HepG2 (cell line): ENCODE results near the gene BCL11B. TPM values are rescaled to one million over a fixed set of nuclear protein-coding genes. Genes with fewer than 3 reads are reported as not detected.

ENCODE experiments used
- KAT2B ChIP-seq: fragments of 150-350 bp; IDR thresholded peaks from 2 replicates; pipeline ENCODE4 v1.6.1; 2014; ENCODE audit warnings: low read depth, low read length, borderline replicate concordance
- polyA plus RNA-seq, 8 experiments: library from polyadenylated mRNA; depleted of rRNA in 3 of 8; stranded (reverse) in 7 of 8; unstranded in 1 of 8; fragments of >200 nt; fragmentation: Illumina TruSeq in 4 of 8; extraction: Trizol in 4 of 8; gene quantifications; 2 replicates each; pipeline versions ENCODE4 v1.2.1 to v1.2.3, GENCODE V29; 2011 to 2016; ENCODE audit warnings: low read depth in 4 of 8, missing spikeins in 1 of 8, mixed read lengths in 1 of 8; ENCODE audit not compliant: insufficient read depth in 1 of 8
- total RNA-seq, 5 experiments: library from RNA; depleted of rRNA; stranded (reverse); fragments of >200 nt; fragmentation: Illumina TruSeq; extraction: Trizol; gene quantifications; 2 replicates each; pipeline ENCODE4 v1.2.3, GENCODE V29; 2016; ENCODE audit warnings: low read depth in 1 of 5
- TF ChIP-seq, protein P1 (sequence below): IDR thresholded peaks from 2 replicates; pipeline ENCODE4 v1.6.1; 2016; ENCODE audit warnings: missing compliant biosample characterization, missing genetic modification reagents, borderline replicate concordance
- TF ChIP-seq, protein P2 (sequence below): sonication (generic); formaldehyde crosslinking; IDR thresholded peaks from 2 replicates; pipeline ENCODE4 v1.5.0; 2020; ENCODE audit warnings: mild to moderate bottlenecking, missing genetic modification reagents, borderline replicate concordance
- TF ChIP-seq, protein P3 (sequence below): sonication (generic); formaldehyde crosslinking; IDR thresholded peaks from 2 replicates; pipeline ENCODE4 v1.5.0; 2020; ENCODE audit warnings: mild to moderate bottlenecking, missing genetic modification reagents
- TF ChIP-seq, protein P4 (sequence below): sonication (generic); formaldehyde crosslinking; IDR thresholded peaks from 2 replicates; pipeline ENCODE4 v1.5.1; 2020; ENCODE audit warnings: missing genetic modification reagents, mild to moderate bottlenecking, borderline replicate concordance

Gene BCL11B
- total and polyA plus RNA-seq, 2 of the 13 experiments (the other 11 are each of a cell fraction or from before 2014, with no cell fraction given), result not detected

DNA sequence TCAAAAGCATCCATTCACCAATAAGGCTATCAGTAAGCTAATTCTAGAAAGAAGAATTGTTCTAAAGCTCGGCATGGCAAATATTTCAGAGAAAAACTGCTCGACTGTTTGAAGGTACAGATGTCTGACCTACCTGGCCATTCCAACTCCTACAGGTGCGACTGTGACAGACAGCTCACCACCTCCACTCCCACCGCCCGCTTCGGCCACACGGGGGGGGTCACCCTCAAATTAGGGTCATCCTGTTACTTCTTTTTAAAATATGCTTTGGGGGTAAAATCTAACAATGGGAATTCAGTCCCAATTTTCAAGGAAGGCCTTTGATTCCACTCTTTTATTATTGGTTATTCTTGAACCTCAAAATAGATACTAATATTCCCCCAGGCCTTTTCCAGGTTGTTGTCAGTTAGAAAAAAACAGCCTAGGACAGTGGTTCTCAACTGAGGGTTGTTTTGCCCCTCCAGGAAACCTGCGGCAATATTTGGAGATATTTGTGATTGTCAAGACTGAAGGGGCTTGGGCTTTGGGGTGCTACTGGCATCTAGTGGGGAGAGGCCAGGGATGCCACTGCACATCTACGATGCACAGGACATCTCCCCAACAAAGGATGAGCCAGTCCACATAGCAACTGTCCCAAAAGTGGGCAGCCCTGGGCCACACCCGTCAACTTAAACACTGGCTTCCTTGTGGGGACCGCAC lies 81.2 kb downstream of the BCL11B start (continued):
- TF ChIP-seq, protein P1, sequence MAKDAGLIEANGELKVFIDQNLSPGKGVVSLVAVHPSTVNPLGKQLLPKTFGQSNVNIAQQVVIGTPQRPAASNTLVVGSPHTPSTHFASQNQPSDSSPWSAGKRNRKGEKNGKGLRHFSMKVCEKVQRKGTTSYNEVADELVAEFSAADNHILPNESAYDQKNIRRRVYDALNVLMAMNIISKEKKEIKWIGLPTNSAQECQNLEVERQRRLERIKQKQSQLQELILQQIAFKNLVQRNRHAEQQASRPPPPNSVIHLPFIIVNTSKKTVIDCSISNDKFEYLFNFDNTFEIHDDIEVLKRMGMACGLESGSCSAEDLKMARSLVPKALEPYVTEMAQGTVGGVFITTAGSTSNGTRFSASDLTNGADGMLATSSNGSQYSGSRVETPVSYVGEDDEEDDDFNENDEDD (CRISPR knock-in tag), result no peak
- no peak for TF ChIP-seq KAT2B
- TF ChIP-seq, protein P2, sequence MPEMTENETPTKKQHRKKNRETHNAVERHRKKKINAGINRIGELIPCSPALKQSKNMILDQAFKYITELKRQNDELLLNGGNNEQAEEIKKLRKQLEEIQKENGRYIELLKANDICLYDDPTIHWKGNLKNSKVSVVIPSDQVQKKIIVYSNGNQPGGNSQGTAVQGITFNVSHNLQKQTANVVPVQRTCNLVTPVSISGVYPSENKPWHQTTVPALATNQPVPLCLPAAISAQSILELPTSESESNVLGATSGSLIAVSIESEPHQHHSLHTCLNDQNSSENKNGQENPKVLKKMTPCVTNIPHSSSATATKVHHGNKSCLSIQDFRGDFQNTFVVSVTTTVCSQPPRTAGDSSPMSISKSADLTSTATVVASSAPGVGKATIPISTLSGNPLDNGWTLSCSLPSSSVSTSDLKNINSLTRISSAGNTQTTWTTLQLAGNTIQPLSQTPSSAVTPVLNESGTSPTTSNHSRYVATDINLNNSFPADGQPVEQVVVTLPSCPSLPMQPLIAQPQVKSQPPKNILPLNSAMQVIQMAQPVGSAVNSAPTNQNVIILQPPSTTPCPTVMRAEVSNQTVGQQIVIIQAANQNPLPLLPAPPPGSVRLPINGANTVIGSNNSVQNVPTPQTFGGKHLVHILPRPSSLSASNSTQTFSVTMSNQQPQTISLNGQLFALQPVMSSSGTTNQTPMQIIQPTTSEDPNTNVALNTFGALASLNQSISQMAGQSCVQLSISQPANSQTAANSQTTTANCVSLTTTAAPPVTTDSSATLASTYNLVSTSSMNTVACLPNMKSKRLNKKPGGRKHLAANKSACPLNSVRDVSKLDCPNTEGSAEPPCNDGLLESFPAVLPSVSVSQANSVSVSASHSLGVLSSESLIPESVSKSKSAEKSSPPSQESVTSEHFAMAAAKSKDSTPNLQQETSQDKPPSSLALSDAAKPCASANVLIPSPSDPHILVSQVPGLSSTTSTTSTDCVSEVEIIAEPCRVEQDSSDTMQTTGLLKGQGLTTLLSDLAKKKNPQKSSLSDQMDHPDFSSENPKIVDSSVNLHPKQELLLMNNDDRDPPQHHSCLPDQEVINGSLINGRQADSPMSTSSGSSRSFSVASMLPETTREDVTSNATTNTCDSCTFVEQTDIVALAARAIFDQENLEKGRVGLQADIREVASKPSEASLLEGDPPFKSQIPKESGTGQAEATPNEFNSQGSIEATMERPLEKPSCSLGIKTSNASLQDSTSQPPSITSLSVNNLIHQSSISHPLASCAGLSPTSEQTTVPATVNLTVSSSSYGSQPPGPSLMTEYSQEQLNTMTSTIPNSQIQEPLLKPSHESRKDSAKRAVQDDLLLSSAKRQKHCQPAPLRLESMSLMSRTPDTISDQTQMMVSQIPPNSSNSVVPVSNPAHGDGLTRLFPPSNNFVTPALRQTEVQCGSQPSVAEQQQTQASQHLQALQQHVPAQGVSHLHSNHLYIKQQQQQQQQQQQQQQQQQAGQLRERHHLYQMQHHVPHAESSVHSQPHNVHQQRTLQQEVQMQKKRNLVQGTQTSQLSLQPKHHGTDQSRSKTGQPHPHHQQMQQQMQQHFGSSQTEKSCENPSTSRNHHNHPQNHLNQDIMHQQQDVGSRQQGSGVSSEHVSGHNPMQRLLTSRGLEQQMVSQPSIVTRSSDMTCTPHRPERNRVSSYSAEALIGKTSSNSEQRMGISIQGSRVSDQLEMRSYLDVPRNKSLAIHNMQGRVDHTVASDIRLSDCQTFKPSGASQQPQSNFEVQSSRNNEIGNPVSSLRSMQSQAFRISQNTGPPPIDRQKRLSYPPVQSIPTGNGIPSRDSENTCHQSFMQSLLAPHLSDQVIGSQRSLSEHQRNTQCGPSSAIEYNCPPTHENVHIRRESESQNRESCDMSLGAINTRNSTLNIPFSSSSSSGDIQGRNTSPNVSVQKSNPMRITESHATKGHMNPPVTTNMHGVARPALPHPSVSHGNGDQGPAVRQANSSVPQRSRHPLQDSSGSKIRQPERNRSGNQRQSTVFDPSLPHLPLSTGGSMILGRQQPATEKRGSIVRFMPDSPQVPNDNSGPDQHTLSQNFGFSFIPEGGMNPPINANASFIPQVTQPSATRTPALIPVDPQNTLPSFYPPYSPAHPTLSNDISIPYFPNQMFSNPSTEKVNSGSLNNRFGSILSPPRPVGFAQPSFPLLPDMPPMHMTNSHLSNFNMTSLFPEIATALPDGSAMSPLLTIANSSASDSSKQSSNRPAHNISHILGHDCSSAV (CRISPR knock-in tag), result no peak
- TF ChIP-seq, protein P3, sequence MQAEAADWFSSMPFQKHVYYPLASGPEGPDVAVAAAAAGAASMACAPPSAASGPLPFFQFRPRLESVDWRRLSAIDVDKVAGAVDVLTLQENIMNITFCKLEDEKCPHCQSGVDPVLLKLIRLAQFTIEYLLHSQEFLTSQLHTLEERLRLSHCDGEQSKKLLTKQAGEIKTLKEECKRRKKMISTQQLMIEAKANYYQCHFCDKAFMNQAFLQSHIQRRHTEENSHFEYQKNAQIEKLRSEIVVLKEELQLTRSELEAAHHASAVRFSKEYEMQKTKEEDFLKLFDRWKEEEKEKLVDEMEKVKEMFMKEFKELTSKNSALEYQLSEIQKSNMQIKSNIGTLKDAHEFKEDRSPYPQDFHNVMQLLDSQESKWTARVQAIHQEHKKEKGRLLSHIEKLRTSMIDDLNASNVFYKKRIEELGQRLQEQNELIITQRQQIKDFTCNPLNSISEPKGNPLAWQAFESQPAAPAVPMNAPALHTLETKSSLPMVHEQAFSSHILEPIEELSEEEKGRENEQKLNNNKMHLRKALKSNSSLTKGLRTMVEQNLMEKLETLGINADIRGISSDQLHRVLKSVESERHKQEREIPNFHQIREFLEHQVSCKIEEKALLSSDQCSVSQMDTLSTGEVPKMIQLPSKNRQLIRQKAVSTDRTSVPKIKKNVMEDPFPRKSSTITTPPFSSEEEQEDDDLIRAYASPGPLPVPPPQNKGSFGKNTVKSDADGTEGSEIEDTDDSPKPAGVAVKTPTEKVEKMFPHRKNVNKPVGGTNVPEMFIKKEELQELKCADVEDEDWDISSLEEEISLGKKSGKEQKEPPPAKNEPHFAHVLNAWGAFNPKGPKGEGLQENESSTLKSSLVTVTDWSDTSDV (CRISPR knock-in tag), result no peak
- TF ChIP-seq, protein P4, sequence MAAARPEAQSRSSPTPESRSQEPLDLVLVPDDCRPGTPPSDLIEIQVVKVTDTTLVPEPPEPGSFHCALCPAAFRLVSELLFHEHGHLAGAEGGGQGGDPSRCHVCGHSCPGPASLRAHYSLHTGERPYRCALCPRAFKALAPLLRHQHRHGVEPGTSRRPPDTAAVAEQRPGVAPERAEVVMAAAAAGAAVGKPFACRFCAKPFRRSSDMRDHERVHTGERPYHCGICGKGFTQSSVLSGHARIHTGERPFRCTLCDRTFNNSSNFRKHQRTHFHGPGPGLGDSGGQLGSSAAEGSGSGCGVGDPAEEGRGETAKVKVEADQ, result no peak
